Measurements from ENCODE around the gene CREB3L1.

The CREB3L1 gene

GRCh38 chr11:46291441-46292150 lies 14.1 kb downstream of the CREB3L1 start:
- TF ChIP-seq CTCF (IDR thresholded peaks at IDR 0.05; ENCODE audit: low read depth, low read length) = peak; percentile 20
- DNase-seq (ENCODE audit: extremely low read depth, low read depth) = no peak

GRCh38 chr11:46293066-46293465 lies 15.6 kb downstream of the CREB3L1 start:
- no peak for DNase-seq (ENCODE audit: extremely low read depth, low read depth)
- TF ChIP-seq CTCF (IDR thresholded peaks at IDR 0.05; ENCODE audit: low read depth, low read length) = no peak

- peak; percentile 85 for DNase-seq (ENCODE audit: extremely low read depth, low read depth)
- TF ChIP-seq CTCF (IDR thresholded peaks at IDR 0.05; ENCODE audit: low read depth, low read length) = no peak; the same call in 1 of the 2 replicates
Observed at GRCh38 chr11:46293641-46294103, 16.2 kb downstream of the CREB3L1 start.

- no peak for TF ChIP-seq CTCF (IDR thresholded peaks at IDR 0.05; ENCODE audit: low read depth, low read length)
- DNase-seq (ENCODE audit: extremely low read depth, low read depth) = peak; percentile 89
Observed at GRCh38 chr11:46294365-46295309, 17.2 kb downstream of the CREB3L1 start.

GRCh38 chr11:46295312-46296058 lies 18.0 kb downstream of the CREB3L1 start:
- no peak for TF ChIP-seq CTCF (IDR thresholded peaks at IDR 0.05; ENCODE audit: low read depth, low read length)
- DNase-seq (ENCODE audit: extremely low read depth, low read depth) = no peak

GRCh38 chr11:46296059-46296527 lies 18.6 kb downstream of the CREB3L1 start:
- TF ChIP-seq CTCF (IDR thresholded peaks at IDR 0.05; ENCODE audit: low read depth, low read length) = no peak
- DNase-seq (ENCODE audit: extremely low read depth, low read depth) = no peak
